Measurements from ENCODE around the gene MRRF. TPM values are rescaled to one million over a fixed set of nuclear protein-coding genes. Genes with fewer than 3 reads are reported as not detected.

Gene MRRF
- total and polyA plus RNA-seq, 2 donors (not counting 3 experiments of a cell fraction or from before 2014, with no cell fraction given): 27.2 to 36.4 TPM

DNA sequence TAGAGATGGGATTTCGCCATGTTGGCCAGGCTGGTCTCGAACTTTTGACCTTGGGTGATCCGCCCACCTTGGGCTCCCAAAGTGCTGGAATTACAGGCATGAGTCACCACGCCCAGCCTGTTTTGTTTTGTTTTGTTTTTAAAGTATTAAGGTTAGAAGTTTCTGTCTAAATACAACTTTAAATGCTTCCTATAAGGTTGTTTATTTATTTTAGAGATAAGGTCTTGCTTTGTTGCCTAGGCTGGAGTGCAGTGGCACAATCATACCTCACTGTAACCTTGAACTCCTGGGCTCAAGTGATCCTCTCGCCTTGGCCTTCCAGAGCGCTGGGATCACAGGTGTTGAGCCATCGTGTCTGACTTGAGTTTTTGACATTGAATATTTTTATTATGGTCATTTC lies 11.4 kb downstream of the MRRF start:
- H3K27ac ChIP-seq (ENCODE audit: insufficient read depth, low read depth, low read length): no peak overlapping the region
- intact Hi-C loops (cut with micrococcal nuclease): no loop called here
- no peaks in the 10 kb centered on the region for H3K27me3 ChIP-seq (ENCODE audit: control insufficient read depth in 2 of 2, insufficient read depth in 2 of 2, low read length in 2 of 2)
- peaks cover 31% of the 10 kb centered on the region for H3K79me2 ChIP-seq (ENCODE audit: control insufficient read depth, insufficient read depth, low read length)
- no peak for FAIRE-seq
- H3K36me3 ChIP-seq (ENCODE audit: control insufficient read depth in 2 of 2, extremely low read depth in 1 of 2, insufficient read depth in 2 of 2, low read length in 2 of 2): peaks cover 2 to 5% of the 10 kb centered on the region in 2 experiments
- dilution Hi-C loops (cut with MboI; ENCODE audit: extremely low pct_ligation_motif_present, low sequenced_read_pairs): no loop called here
- ChIA-PET CTCF (no interaction called here), POLR2A (no interaction called here)
- DNase-seq (ENCODE audit: low read depth, low spot score): no peak
- H3K4me2 ChIP-seq (ENCODE audit: insufficient read depth, low read length): no peak overlapping the region
- H2AFZ ChIP-seq (ENCODE audit: low read depth, low read length): no peak overlapping the region
- no TSS peak for BruUV-seq (replicated peaks)
- H3K4me1 ChIP-seq (ENCODE audit: control insufficient read depth, extremely low read depth, insufficient read depth, low read length): peaks cover 4% of the 10 kb centered on the region
- no peak overlapping the region for H3K4me3 ChIP-seq (replicated peaks in 1 of 3; ENCODE audit: insufficient read depth in 1 of 3, low read depth in 1 of 3, low read length in 3 of 3)
- no peak overlapping the region for H3K9ac ChIP-seq (replicated peaks; ENCODE audit: extremely low read depth, insufficient read depth, low read length)
- no peaks in the 10 kb centered on the region for H3K9me1 ChIP-seq (replicated peaks; ENCODE audit: control insufficient read depth, extremely low read depth, insufficient read depth, low read length)
- TF ChIP-seq POLR2A (IDR thresholded peaks at IDR 0.05; ENCODE audit: low read depth, low read length): no peak
- TF ChIP-seq POLR2AphosphoS5 (IDR thresholded peaks at IDR 0.05; ENCODE audit: insufficient read depth, low read depth, low read length): no peak
- TF ChIP-seq MYC (IDR thresholded peaks at IDR 0.05; ENCODE audit: low read depth, low read length): no peak
- no peaks in the 10 kb centered on the region for H3K9me3 ChIP-seq (replicated peaks; ENCODE audit: control insufficient read depth, insufficient read depth, low read length)
- H4K20me1 ChIP-seq (replicated peaks; ENCODE audit: control insufficient read depth, extremely low read depth, insufficient read depth, low read length): no peaks in the 10 kb centered on the region

DNA sequence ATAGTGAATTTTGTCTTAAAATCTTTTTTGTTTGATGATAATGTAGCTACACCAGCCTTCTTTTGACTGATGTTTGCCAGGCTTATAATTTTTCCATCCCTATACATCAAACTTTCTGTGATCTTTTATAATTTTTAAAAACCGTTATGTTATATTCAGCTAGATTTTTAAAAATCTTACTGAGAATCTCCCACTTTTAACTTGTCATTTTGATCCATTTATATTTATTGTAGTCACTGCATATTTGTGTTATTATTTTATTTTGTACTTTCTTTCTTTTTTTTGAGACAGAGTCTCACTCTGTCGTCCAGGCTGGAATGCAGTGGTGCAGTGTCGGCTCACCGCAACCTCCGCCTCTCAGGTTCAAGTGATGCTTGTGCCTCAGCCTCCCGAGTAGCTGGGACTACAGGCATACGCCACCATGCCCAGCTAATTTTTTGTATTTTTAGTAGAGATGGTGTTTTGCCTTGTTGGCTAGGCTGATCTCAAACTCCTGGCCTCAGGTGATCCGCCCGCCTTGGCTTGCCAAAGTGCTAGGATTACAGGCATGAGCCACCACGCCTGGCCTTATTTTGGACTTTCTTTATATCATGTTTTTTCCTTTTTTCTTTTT lies 12.7 kb downstream of the MRRF start:
- TF ChIP-seq JUN (IDR thresholded peaks at IDR 0.05; ENCODE audit: borderline replicate concordance, insufficient read depth, insufficient read length, low read depth) (no peak), GATA2 (IDR thresholded peaks at IDR 0.05; ENCODE audit: insufficient read depth, insufficient read length, low read depth, low read length) (no peak), POLR2A (IDR thresholded peaks at IDR 0.05; ENCODE audit: low read depth, low read length) (no peak), FOS (IDR thresholded peaks at IDR 0.05; ENCODE audit: borderline replicate concordance, insufficient read depth, low read length) (no peak), MYC (IDR thresholded peaks at IDR 0.05; ENCODE audit: low read depth, low read length) (no peak), EZH2 (IDR thresholded peaks at IDR 0.05; ENCODE audit: borderline replicate concordance, low read depth, low read length, severe bottlenecking) (no peak), POLR2AphosphoS5 (IDR thresholded peaks at IDR 0.05; ENCODE audit: insufficient read depth, low read depth, low read length) (no peak)
- TF ChIP-seq, protein P1, sequence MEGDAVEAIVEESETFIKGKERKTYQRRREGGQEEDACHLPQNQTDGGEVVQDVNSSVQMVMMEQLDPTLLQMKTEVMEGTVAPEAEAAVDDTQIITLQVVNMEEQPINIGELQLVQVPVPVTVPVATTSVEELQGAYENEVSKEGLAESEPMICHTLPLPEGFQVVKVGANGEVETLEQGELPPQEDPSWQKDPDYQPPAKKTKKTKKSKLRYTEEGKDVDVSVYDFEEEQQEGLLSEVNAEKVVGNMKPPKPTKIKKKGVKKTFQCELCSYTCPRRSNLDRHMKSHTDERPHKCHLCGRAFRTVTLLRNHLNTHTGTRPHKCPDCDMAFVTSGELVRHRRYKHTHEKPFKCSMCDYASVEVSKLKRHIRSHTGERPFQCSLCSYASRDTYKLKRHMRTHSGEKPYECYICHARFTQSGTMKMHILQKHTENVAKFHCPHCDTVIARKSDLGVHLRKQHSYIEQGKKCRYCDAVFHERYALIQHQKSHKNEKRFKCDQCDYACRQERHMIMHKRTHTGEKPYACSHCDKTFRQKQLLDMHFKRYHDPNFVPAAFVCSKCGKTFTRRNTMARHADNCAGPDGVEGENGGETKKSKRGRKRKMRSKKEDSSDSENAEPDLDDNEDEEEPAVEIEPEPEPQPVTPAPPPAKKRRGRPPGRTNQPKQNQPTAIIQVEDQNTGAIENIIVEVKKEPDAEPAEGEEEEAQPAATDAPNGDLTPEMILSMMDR (IDR thresholded peaks at IDR 0.05; ENCODE audit: extremely low read depth in 1 of 2, insufficient read depth in 1 of 2, low read depth in 1 of 2, low read length in 2 of 2): no peak
- TF ChIP-seq, protein P2, sequence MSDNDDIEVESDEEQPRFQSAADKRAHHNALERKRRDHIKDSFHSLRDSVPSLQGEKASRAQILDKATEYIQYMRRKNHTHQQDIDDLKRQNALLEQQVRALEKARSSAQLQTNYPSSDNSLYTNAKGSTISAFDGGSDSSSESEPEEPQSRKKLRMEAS (IDR thresholded peaks at IDR 0.05; ENCODE audit: insufficient read depth, insufficient read length): no peak
- FAIRE-seq (no peak), DNase-seq (ENCODE audit: low read depth, low spot score) (no peak)
- Histone ChIP-seq H3K4me3 (replicated peaks in 1 of 3; ENCODE audit: insufficient read depth in 1 of 3, low read depth in 1 of 3, low read length in 3 of 3) (no peak overlapping the region), H3K4me2 (ENCODE audit: insufficient read depth, low read length) (no peak overlapping the region), H4K20me1 (replicated peaks; ENCODE audit: control insufficient read depth, extremely low read depth, insufficient read depth, low read length) (no peaks in the 10 kb centered on the region), H3K36me3 (ENCODE audit: control insufficient read depth in 2 of 2, extremely low read depth in 1 of 2, insufficient read depth in 2 of 2, low read length in 2 of 2) (peaks cover 2% of the 10 kb centered on the region in 2 experiments), H3K27ac (ENCODE audit: insufficient read depth, low read depth, low read length) (no peak overlapping the region), H3K4me1 (ENCODE audit: control insufficient read depth, extremely low read depth, insufficient read depth, low read length) (peaks cover 17% of the 10 kb centered on the region), H3K9me1 (replicated peaks; ENCODE audit: control insufficient read depth, extremely low read depth, insufficient read depth, low read length) (no peaks in the 10 kb centered on the region), H3K79me2 (ENCODE audit: control insufficient read depth, insufficient read depth, low read length) (peaks cover 29% of the 10 kb centered on the region), H3K9ac (replicated peaks; ENCODE audit: extremely low read depth, insufficient read depth, low read length) (no peak overlapping the region), H2AFZ (ENCODE audit: low read depth, low read length) (no peak overlapping the region), H3K9me3 (replicated peaks; ENCODE audit: control insufficient read depth, insufficient read depth, low read length) (no peaks in the 10 kb centered on the region), H3K27me3 (ENCODE audit: control insufficient read depth in 2 of 2, insufficient read depth in 2 of 2, low read length in 2 of 2) (no peaks in the 10 kb centered on the region)
- no TSS peak for BruUV-seq (replicated peaks)
- intact Hi-C loops (cut with micrococcal nuclease): no loop called here
- CTCF ChIA-PET: interaction anchor here (1.5 kb wide), 1 partner anchor 13 kb away, joined by 5 read pairs; the partner anchor contains the start of genes MRRF and RBM18
- dilution Hi-C loops (cut with MboI; ENCODE audit: extremely low pct_ligation_motif_present, low sequenced_read_pairs): no loop called here
- POLR2A ChIA-PET: no interaction called here

Data from endothelial cell of umbilical vein (primary cell).